ENCODE measurements around the gene IQCH.

IQCH gene

GRCh38 chr15:67394873-67395639 lies 140.5 kb downstream of the IQCH start:
- DNase-seq (ENCODE audit: low read depth in 2 of 2) = no peak

- no peak for DNase-seq (ENCODE audit: low read depth in 2 of 2)
Observed at GRCh38 chr15:67396114-67396513, 141.5 kb downstream of the IQCH start.

GRCh38 chr15:67397139-67397538 lies 142.6 kb downstream of the IQCH start:
- no peak for DNase-seq (ENCODE audit: low read depth in 2 of 2)

- DNase-seq (ENCODE audit: low read depth in 2 of 2) = no peak
Observed at GRCh38 chr15:67399925-67400324, 145.3 kb downstream of the IQCH start.

GRCh38 chr15:67400890-67401289 lies 146.3 kb downstream of the IQCH start:
- no peak for DNase-seq (ENCODE audit: low read depth in 2 of 2)

- DNase-seq (ENCODE audit: low read depth in 2 of 2) = no peak
Observed at GRCh38 chr15:67401336-67401735, 146.8 kb downstream of the IQCH start.

- no peak for DNase-seq (ENCODE audit: low read depth in 2 of 2)
Observed at GRCh38 chr15:67403428-67404154, 149.0 kb downstream of the IQCH start.

- no peak for DNase-seq (ENCODE audit: low read depth in 2 of 2)
Observed at GRCh38 chr15:67405208-67406191, 150.9 kb downstream of the IQCH start.

- no peak for DNase-seq (ENCODE audit: low read depth in 2 of 2)
Observed at GRCh38 chr15:67406257-67406861, 151.8 kb downstream of the IQCH start.

GRCh38 chr15:67407786-67408185 lies 153.2 kb downstream of the IQCH start:
- DNase-seq (ENCODE audit: low read depth in 2 of 2) = no peak

- DNase-seq (ENCODE audit: low read depth in 2 of 2) = no peak
Observed at GRCh38 chr15:67409175-67409574, 154.6 kb downstream of the IQCH start.

- no peak for DNase-seq (ENCODE audit: low read depth in 2 of 2)
Observed at GRCh38 chr15:67411486-67411885, 156.9 kb downstream of the IQCH start.

GRCh38 chr15:67413770-67414390 lies 159.3 kb downstream of the IQCH start:
- no peak for DNase-seq (ENCODE audit: low read depth in 2 of 2)

GRCh38 chr15:67415181-67415580 lies 160.6 kb downstream of the IQCH start:
- no peak for DNase-seq (ENCODE audit: low read depth in 2 of 2)

- no peak for DNase-seq (ENCODE audit: low read depth in 2 of 2)
Observed at GRCh38 chr15:67416891-67417290, 162.3 kb downstream of the IQCH start.

- no peak for DNase-seq (ENCODE audit: low read depth in 2 of 2)
Observed at GRCh38 chr15:67419705-67420104, 165.1 kb downstream of the IQCH start.

- DNase-seq (ENCODE audit: low read depth in 2 of 2) = no peak
Observed at GRCh38 chr15:67420137-67420536, 165.6 kb downstream of the IQCH start.

- DNase-seq (ENCODE audit: low read depth in 2 of 2) = no peak
Observed at GRCh38 chr15:67421105-67421504, 166.5 kb downstream of the IQCH start.

GRCh38 chr15:67422296-67422695 lies 167.7 kb downstream of the IQCH start:
- no peak for DNase-seq (ENCODE audit: low read depth in 2 of 2)

- peak; percentile 1 to 7 for DNase-seq (ENCODE audit: low read depth in 2 of 2)
Observed at GRCh38 chr15:67433495-67434099, 179.0 kb downstream of the IQCH start.

All from activated CD4-positive, alpha-beta T cell treated with anti-CD3 and anti-CD28 coated beads for 24 hours (primary cell).